Measurements from ENCODE around the gene RNF149.

DNA sequence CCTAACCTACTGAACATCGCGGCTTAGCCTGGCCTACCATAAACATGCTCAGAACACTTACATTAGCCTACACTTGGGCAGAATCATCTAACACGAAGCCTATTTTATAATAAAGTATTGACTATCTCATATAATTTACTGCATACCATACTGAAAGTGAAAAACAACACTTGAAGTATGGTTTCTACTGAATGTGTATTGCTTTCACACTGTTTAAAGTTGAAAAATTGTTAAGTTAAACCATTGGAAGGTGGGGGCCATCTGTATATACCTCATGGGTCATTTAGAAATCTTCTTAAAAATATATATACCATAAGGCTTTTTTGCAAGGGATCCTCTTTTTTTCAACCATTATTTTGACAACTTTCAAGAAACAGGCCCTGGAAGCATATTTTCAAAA, 16.5 kb downstream of the RNF149 start:
- TF ChIP-seq, protein P1, sequence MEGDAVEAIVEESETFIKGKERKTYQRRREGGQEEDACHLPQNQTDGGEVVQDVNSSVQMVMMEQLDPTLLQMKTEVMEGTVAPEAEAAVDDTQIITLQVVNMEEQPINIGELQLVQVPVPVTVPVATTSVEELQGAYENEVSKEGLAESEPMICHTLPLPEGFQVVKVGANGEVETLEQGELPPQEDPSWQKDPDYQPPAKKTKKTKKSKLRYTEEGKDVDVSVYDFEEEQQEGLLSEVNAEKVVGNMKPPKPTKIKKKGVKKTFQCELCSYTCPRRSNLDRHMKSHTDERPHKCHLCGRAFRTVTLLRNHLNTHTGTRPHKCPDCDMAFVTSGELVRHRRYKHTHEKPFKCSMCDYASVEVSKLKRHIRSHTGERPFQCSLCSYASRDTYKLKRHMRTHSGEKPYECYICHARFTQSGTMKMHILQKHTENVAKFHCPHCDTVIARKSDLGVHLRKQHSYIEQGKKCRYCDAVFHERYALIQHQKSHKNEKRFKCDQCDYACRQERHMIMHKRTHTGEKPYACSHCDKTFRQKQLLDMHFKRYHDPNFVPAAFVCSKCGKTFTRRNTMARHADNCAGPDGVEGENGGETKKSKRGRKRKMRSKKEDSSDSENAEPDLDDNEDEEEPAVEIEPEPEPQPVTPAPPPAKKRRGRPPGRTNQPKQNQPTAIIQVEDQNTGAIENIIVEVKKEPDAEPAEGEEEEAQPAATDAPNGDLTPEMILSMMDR (IDR thresholded peaks at IDR 0.05; ENCODE audit: extremely low read depth in 1 of 2, insufficient read depth in 1 of 2, low read depth in 1 of 2, low read length in 2 of 2): no peak
- no peak for TF ChIP-seq MAX (IDR thresholded peaks at IDR 0.05; ENCODE audit: insufficient read depth, insufficient read length)
- TF ChIP-seq MYC (IDR thresholded peaks at IDR 0.05; ENCODE audit: low read depth, low read length): no peak
- no peak for TF ChIP-seq POLR2A (IDR thresholded peaks at IDR 0.05; ENCODE audit: low read depth, low read length)
- TF ChIP-seq EZH2 (IDR thresholded peaks at IDR 0.05; ENCODE audit: borderline replicate concordance, low read depth, low read length, severe bottlenecking): no peak
- no peak for TF ChIP-seq POLR2AphosphoS5 (IDR thresholded peaks at IDR 0.05; ENCODE audit: insufficient read depth, low read depth, low read length)
- no peak for TF ChIP-seq GATA2 (IDR thresholded peaks at IDR 0.05; ENCODE audit: insufficient read depth, insufficient read length, low read depth, low read length)

All from endothelial cell of umbilical vein (primary cell).